Forelimb muscle (tissue), 1 donor: ENCODE results near the gene ABCA8. TPM values are rescaled to one million over a fixed set of nuclear protein-coding genes. Genes with fewer than 3 reads are reported as not detected.
"Not testable (repeated sequence)": the region's sequence is repeated elsewhere in the genome, so short reads cannot be mapped to it uniquely, and the experiment has no call there.

Experiments
- DNase-seq: peaks from one replicate; pipeline ENCODE4 v3.0.0-alpha.2; 2013; ENCODE audit warnings: low read depth
- polyA plus RNA-seq: library from polyadenylated mRNA; unstranded; fragments of 120-200 nt; gene quantifications from one replicate; pipeline ENCODE4 v1.2.1, GENCODE V29; 2013; ENCODE audit not compliant: insufficient read length

The ABCA8 gene
- polyA plus RNA-seq = 55.9 TPM

GRCh38 chr17:68955181-68955841 lies at the start of gene ABCA8:
Gene ABCA8, minus strand, starts transcription at chr17:68955392. Its CDS starts 13,358 bp downstream, at chr17:68942034.
- DNase-seq = peak; percentile 66

GRCh38 chr17:69004759-69005158 lies 49.6 kb upstream of the ABCA8 start:
- DNase-seq = not testable (repeated sequence)

- DNase-seq = not testable (repeated sequence)
Measured at GRCh38 chr17:68999743-69000142, 44.6 kb upstream of the ABCA8 start.

GRCh38 chr17:68993112-68993511 lies 37.9 kb upstream of the ABCA8 start:
- no peak for DNase-seq

- DNase-seq = no peak
Measured at GRCh38 chr17:68987966-68988365, 32.8 kb upstream of the ABCA8 start.

GRCh38 chr17:68981288-68981687 lies 26.1 kb upstream of the ABCA8 start:
- DNase-seq = no peak

GRCh38 chr17:68973098-68973846 lies 18.1 kb upstream of the ABCA8 start:
- no peak for DNase-seq

- no peak for DNase-seq
Measured at GRCh38 chr17:68972119-68972704, 17.0 kb upstream of the ABCA8 start.

- no peak for DNase-seq
Measured at GRCh38 chr17:68969101-68969500, 13.9 kb upstream of the ABCA8 start.

- DNase-seq = no peak
Measured at GRCh38 chr17:68963958-68964357, 8.8 kb upstream of the ABCA8 start.

- DNase-seq = no peak
Measured at GRCh38 chr17:68961214-68961882, 6.2 kb upstream of the ABCA8 start.

- not testable (repeated sequence) for DNase-seq
Measured at GRCh38 chr17:68959117-68959516, 3.9 kb upstream of the ABCA8 start.

GRCh38 chr17:68957944-68958343 lies 2.8 kb upstream of the ABCA8 start:
- no peak for DNase-seq

- DNase-seq = no peak
Measured at GRCh38 chr17:68954146-68954896, 871 bp downstream of the ABCA8 start.

GRCh38 chr17:68953340-68953997 lies 1.7 kb downstream of the ABCA8 start:
- no peak for DNase-seq

- no peak for DNase-seq
Measured at GRCh38 chr17:68950725-68951124, 4.5 kb downstream of the ABCA8 start.

- not testable (repeated sequence) for DNase-seq
Measured at GRCh38 chr17:68947868-68948267, 7.3 kb downstream of the ABCA8 start.

- no peak for DNase-seq
Measured at GRCh38 chr17:68944435-68945035, 10.7 kb downstream of the ABCA8 start.

GRCh38 chr17:68943812-68944182 lies 11.4 kb downstream of the ABCA8 start:
- DNase-seq = not testable (repeated sequence)

GRCh38 chr17:68943123-68943811 lies 11.9 kb downstream of the ABCA8 start:
- DNase-seq = no peak
